HepG2 (cell line): ENCODE data around the gene PRIMPOL. TPM values are rescaled to one million over a fixed set of nuclear protein-coding genes. Genes with fewer than 3 reads are reported as not detected.

Experiments
- ATAC-seq: fragments of 200-7000 bp; cut with Tn5 transposase; 3 replicates; pipeline ENCODE4 v1.9.1; 2020; ENCODE audit warnings: mild to moderate bottlenecking, moderate library complexity
- BruUV-seq: library from RNA; stranded (reverse); fragments of 400-500 nt; replicated peaks from 2 replicates; lab custom pipeline; 2021; lab: Mats Ljungman, UMichigan
- CTCF ChIA-PET: fragments of 300-600 bp; formaldehyde crosslinking; extraction: SDS; loops from one replicate; lab custom pipeline; 2021; ENCODE audit warnings: low total read pairs, inconsistent platforms, low intra/inter-chr PET ratio; lab: Yijun Ruan, JAX
- POLR2A ChIA-PET: fragments of 350-600 bp; sonication (Branson Sonifier 250); formaldehyde crosslinking; loops from one replicate; lab custom pipeline; 2020; ENCODE audit warnings: antibody characterized with exemption, inconsistent platforms; lab: Yijun Ruan, JAX
- DNase-seq: peaks from one replicate; pipeline ENCODE4 v3.0.0-alpha.2; 2015; ENCODE audit warnings: low spot score
- FAIRE-seq: peaks from 3 replicates; lab custom pipeline; 2011; peaks lifted over from hg19 to GRCh38; lab: Jason Lieb, UNC
- H2AFZ ChIP-seq: one replicate; pipeline ENCODE4 v1.6.1; 2011; ENCODE audit warnings: low read length, inconsistent platforms
- H3K27ac ChIP-seq: fragments of 300-600 bp; 3 replicates; pipeline ENCODE4 v1.8.0; 2011; ENCODE audit warnings: mixed run types, mild to moderate bottlenecking, mixed read lengths, low read length, inconsistent platforms; ENCODE audit not compliant: insufficient read depth; ENCODE audit errors: extremely low read length
- H3K27me3 ChIP-seq, 2 experiments: fragments of 200-600 bp in 1 of 2; 2 replicates in 1 of 2; 3 replicates in 1 of 2; pipeline versions ENCODE4 v1.6.0 to v1.8.0; 2011; ENCODE audit warnings: low read length in 2 of 2, mild to moderate bottlenecking in 2 of 2, moderate library complexity in 2 of 2, inconsistent platforms in 1 of 2; ENCODE audit not compliant: insufficient read depth in 2 of 2, control insufficient read depth in 1 of 2
- H3K36me3 ChIP-seq, 2 experiments: fragments of 200-600 bp in 1 of 2; replicated peaks in 1 of 2; 2 replicates in 1 of 2; 3 replicates in 1 of 2; pipeline versions ENCODE4 v1.5.1 to v1.8.0; 2011; ENCODE audit warnings: low read length in 2 of 2, inconsistent platforms in 1 of 2; ENCODE audit not compliant: insufficient read depth in 2 of 2, control insufficient read depth in 1 of 2
- H3K4me1 ChIP-seq: 2 replicates; pipeline ENCODE4 v1.5.1; 2012; ENCODE audit warnings: low read length, inconsistent platforms; ENCODE audit not compliant: insufficient read depth
- H3K4me2 ChIP-seq: 2 replicates; pipeline ENCODE4 v1.6.0; 2011; ENCODE audit warnings: low read depth, low read length, inconsistent platforms
- H3K4me3 ChIP-seq, 3 experiments: fragments of 200-600 bp in 1 of 3; sonication (generic), shearing (Covaris generic) in 1 of 3; replicated peaks in 1 of 3; 2 replicates each; pipeline ENCODE4 v1.5.1; 2011 to 2016; ENCODE audit warnings: low read length in 3 of 3, inconsistent platforms in 2 of 3, low read depth in 2 of 3, mild to moderate bottlenecking in 2 of 3, control low read depth in 1 of 3, mixed read lengths in 1 of 3; ENCODE audit not compliant: insufficient read depth in 1 of 3
- H3K79me2 ChIP-seq: one replicate; pipeline ENCODE4 v1.6.1; 2011; ENCODE audit warnings: low read length, inconsistent platforms; ENCODE audit not compliant: insufficient read depth
- H3K9ac ChIP-seq: 2 replicates; pipeline ENCODE4 v1.6.0; 2011; ENCODE audit warnings: mild to moderate bottlenecking, low read depth, low read length, inconsistent platforms; ENCODE audit not compliant: insufficient read depth
- H3K9me3 ChIP-seq: 2 replicates; pipeline ENCODE4 v1.5.1; 2012; ENCODE audit warnings: mild to moderate bottlenecking, low read length
- H4K20me1 ChIP-seq: 2 replicates; pipeline ENCODE4 v1.6.0; 2011; ENCODE audit warnings: inconsistent platforms, mild to moderate bottlenecking, low read length, moderate library complexity; ENCODE audit not compliant: insufficient read depth
- AGO1 ChIP-seq: fragments of 200-400 bp; formaldehyde crosslinking; IDR thresholded peaks from 2 replicates; pipeline ENCODE4 v1.6.1; 2017; ENCODE audit warnings: mild to moderate bottlenecking, low read depth, low read length, moderate library complexity; ENCODE audit not compliant: poor library complexity, severe bottlenecking
- ARID5B ChIP-seq: IDR thresholded peaks from 2 replicates; pipeline ENCODE4 v1.4.0; 2020; ENCODE audit warnings: mild to moderate bottlenecking, missing genetic modification reagents
- CEBPG ChIP-seq: IDR thresholded peaks from 2 replicates; pipeline ENCODE4 v1.6.1; 2016
- DMAP1 ChIP-seq: IDR thresholded peaks from 2 replicates; pipeline ENCODE4 v1.6.1; 2016
- FOXO1 ChIP-seq: sonication (generic); formaldehyde crosslinking; IDR thresholded peaks from 2 replicates; pipeline ENCODE4 v1.4.0; 2020; ENCODE audit warnings: missing genetic modification reagents
- NCOA1 ChIP-seq: sonication (generic); formaldehyde crosslinking; IDR thresholded peaks from 2 replicates; pipeline ENCODE4 v1.9.0; 2021; ENCODE audit warnings: missing genetic modification reagents
- SKI ChIP-seq: fragments of 450-650 bp; IDR thresholded peaks from one replicate; pipeline ENCODE4 v1.6.1; 2018; ENCODE audit warnings: mild to moderate bottlenecking; ENCODE audit not compliant: partially characterized antibody
- U2AF1 ChIP-seq: fragments of 200-400 bp; formaldehyde crosslinking; optimal IDR thresholded peaks from 2 replicates; pipeline ENCODE3; 2017; ENCODE audit warnings: mild to moderate bottlenecking, low read depth, low read length
- ZBED4 ChIP-seq: sonication (generic); formaldehyde crosslinking; IDR thresholded peaks from 2 replicates; pipeline ENCODE4 v1.4.0; 2020; ENCODE audit warnings: missing genetic modification reagents, borderline replicate concordance
- ZFAT ChIP-seq: sonication (generic); formaldehyde crosslinking; conservative IDR thresholded peaks from 2 replicates; pipeline ENCODE4 v1.8.1; 2023; ENCODE audit warnings: missing genetic modification reagents, inconsistent platforms
- ZNF12 ChIP-seq: sonication (generic); formaldehyde crosslinking; IDR thresholded peaks from 2 replicates; pipeline ENCODE4 v1.5.0; 2020; ENCODE audit warnings: missing genetic modification reagents
- ZNF260 ChIP-seq: sonication (generic); formaldehyde crosslinking; IDR thresholded peaks from 2 replicates; pipeline ENCODE4 v1.4.0; 2020; ENCODE audit warnings: missing genetic modification reagents, low read depth, mild to moderate bottlenecking, borderline replicate concordance
- ZNF326 ChIP-seq: sonication (generic); formaldehyde crosslinking; IDR thresholded peaks from 2 replicates; pipeline ENCODE4 v1.4.0; 2020; ENCODE audit warnings: missing genetic modification reagents, borderline replicate concordance
- ZNF496 ChIP-seq: sonication (generic); formaldehyde crosslinking; IDR thresholded peaks from 2 replicates; pipeline ENCODE4 v1.8.1; 2023; ENCODE audit warnings: mild to moderate bottlenecking, moderate library complexity, missing genetic modification reagents; ENCODE audit not compliant: insufficient replicate concordance
- ZNF543 ChIP-seq: sonication (generic); formaldehyde crosslinking; IDR thresholded peaks from 2 replicates; pipeline ENCODE4 v1.4.0; 2020; ENCODE audit warnings: mild to moderate bottlenecking, missing genetic modification reagents
- ZSCAN29 ChIP-seq: sonication (generic); formaldehyde crosslinking; conservative IDR thresholded peaks from 2 replicates; pipeline ENCODE4 v1.4.0; 2020; ENCODE audit warnings: mild to moderate bottlenecking, missing genetic modification reagents
- ZSCAN9 ChIP-seq: IDR thresholded peaks from 2 replicates; pipeline ENCODE4 v1.6.1; 2016; ENCODE audit warnings: borderline replicate concordance
- WGBS: methylation state at CpG from one replicate; pipeline ENCODE4 v1.1.6; 2017; ENCODE audit warnings: low lambda C conversion rate; 5-methylcytosine and 5-hydroxymethylcytosine counted together
- in situ Hi-C: cut with HindIII; loops from 2 replicates; pipeline ENCODE4 v1.10.0; 2017; ENCODE audit warnings: low pct_unique_long_range_greater_than_20kb; ENCODE audit not compliant: extremely low pct_ligation_motif_present
- intact Hi-C: fragments of 100-400 bp; cut with micrococcal nuclease; formaldehyde crosslinking; loops from one replicate; pipeline ENCODE4 v1.10.0; 2022; ENCODE audit not compliant: unreplicated experiment
- polyA plus RNA-seq, 8 experiments: library from polyadenylated mRNA; depleted of rRNA in 3 of 8; stranded (reverse) in 7 of 8; unstranded in 1 of 8; fragments of >200 nt; fragmentation: Illumina TruSeq in 4 of 8; extraction: Trizol in 4 of 8; gene quantifications; 2 replicates each; pipeline versions ENCODE4 v1.2.1 to v1.2.3, GENCODE V29; 2011 to 2016; ENCODE audit warnings: low read depth in 4 of 8, missing spikeins in 1 of 8, mixed read lengths in 1 of 8; ENCODE audit not compliant: insufficient read depth in 1 of 8
- total RNA-seq, 5 experiments: library from RNA; depleted of rRNA; stranded (reverse); fragments of >200 nt; fragmentation: Illumina TruSeq; extraction: Trizol; gene quantifications; 2 replicates each; pipeline ENCODE4 v1.2.3, GENCODE V29; 2016; ENCODE audit warnings: low read depth in 1 of 5

PRIMPOL gene
- total and polyA plus RNA-seq, 2 of the 13 experiments (the other 11 are each of a cell fraction or from before 2014, with no cell fraction given) = 7.3 to 11.0 TPM

GRCh38 chr4:184688447-184688846 lies 38.9 kb downstream of the PRIMPOL start (continued):
- no peak for TF ChIP-seq ZBED4 (CRISPR knock-in tag)
- TF ChIP-seq CEBPG (CRISPR knock-in tag) = no peak
- no peak for TF ChIP-seq ZNF543 (CRISPR knock-in tag)
- no peak for TF ChIP-seq DMAP1 (CRISPR knock-in tag)
- no peak for TF ChIP-seq ZNF260
- TF ChIP-seq ZNF326 (CRISPR knock-in tag) = no peak
- no peak for TF ChIP-seq ZSCAN9
- no peak for TF ChIP-seq FOXO1
- no peak for TF ChIP-seq SKI
- no peak for TF ChIP-seq ZNF12 (CRISPR knock-in tag)
- TF ChIP-seq ZSCAN29 (CRISPR knock-in tag) = no peak

- ATAC-seq (no peak), DNase-seq (no peak), FAIRE-seq (no peak)
- Histone ChIP-seq H4K20me1 (no peaks in the 10 kb centered on the region), H3K27me3 (no peaks in the 10 kb centered on the region), H2AFZ (no peak overlapping the region), H3K9ac (no peak overlapping the region), H3K36me3 (peaks cover 1 to 11% of the 10 kb centered on the region in 2 experiments; a peak in 2 of 5 replicates), H3K79me2 (no peaks in the 10 kb centered on the region), H3K4me2 (no peak overlapping the region), H3K27ac (no peak overlapping the region), H3K4me3 (no peak overlapping the region), H3K9me3 (no peaks in the 10 kb centered on the region), H3K4me1 (no peaks in the 10 kb centered on the region)
- in situ Hi-C loops (no loop called here), intact Hi-C loops (no loop called here)
- ChIA-PET POLR2A (no interaction called here), CTCF (no interaction called here)
- 98% methylated on average over 5 of the region's 5 CpGs for WGBS
- no TSS peak for BruUV-seq
- no peak for TF ChIP-seq NCOA1 (CRISPR knock-in tag)
- no peak for TF ChIP-seq U2AF1
- no peak for TF ChIP-seq ZNF496 (CRISPR knock-in tag)
- TF ChIP-seq AGO1 = no peak
- no peak for TF ChIP-seq ARID5B
- TF ChIP-seq ZFAT (CRISPR knock-in tag) = no peak
Measured at GRCh38 chr4:184689681-184690080, 40.1 kb downstream of the PRIMPOL start.
